PC-9 (cell line): ENCODE data around the gene KRT6B. TPM values are rescaled to one million over a fixed set of nuclear protein-coding genes. Genes with fewer than 3 reads are reported as not detected.

Experiments
- BruUV-seq: library from RNA; stranded (reverse); fragments of 400-500 nt; replicated peaks from 2 replicates; lab custom pipeline; 2021; lab: Mats Ljungman, UMichigan
- CTCF ChIA-PET: fragments of 300-600 bp; sonication (Branson Sonifier 250); formaldehyde crosslinking; loops from one replicate; lab custom pipeline; 2022; ENCODE audit warnings: antibody characterized with exemption; lab: Charles Lee
- POLR2A ChIA-PET: fragments of 300-600 bp; sonication (Branson Sonifier 250); formaldehyde crosslinking; loops from one replicate; lab custom pipeline; 2022; ENCODE audit warnings: antibody characterized with exemption; ENCODE audit not compliant: unreplicated experiment; lab: Charles Lee
- DNase-seq, 2 experiments: peaks; one replicate each; pipeline versions ENCODE4 v3.0.0 to v3.0.0-alpha.2; 2015 to 2022; ENCODE audit warnings: mixed read lengths in 1 of 2
- H2AFZ ChIP-seq: fragments of 200-600 bp; sonication (generic); 2 replicates; pipeline ENCODE4 v1.8.1; 2017; ENCODE audit warnings: antibody characterized with exemption
- H3F3A ChIP-seq: fragments of 200-600 bp; sonication (generic); 2 replicates; pipeline ENCODE4 v1.8.1; 2017; ENCODE audit warnings: antibody characterized with exemption, mild to moderate bottlenecking, low read depth; ENCODE audit not compliant: insufficient read depth
- H3K27ac ChIP-seq: fragments of 200-600 bp; sonication (generic); 2 replicates; pipeline ENCODE4 v1.6.1; 2016; ENCODE audit warnings: mixed run types
- H3K27me3 ChIP-seq: fragments of 200-600 bp; sonication (generic); 2 replicates; pipeline ENCODE4 v1.6.1; 2016; ENCODE audit warnings: low read depth, mixed run types; ENCODE audit not compliant: insufficient read depth
- H3K36me3 ChIP-seq: fragments of 200-600 bp; sonication (generic); 2 replicates; pipeline ENCODE4 v1.6.1; 2016; ENCODE audit warnings: low read depth, mixed run types
- H3K4me1 ChIP-seq: fragments of 200-600 bp; sonication (generic); replicated peaks from 2 replicates; pipeline ENCODE4 v1.6.1; 2016; ENCODE audit warnings: mixed run types; ENCODE audit not compliant: insufficient read depth
- H3K4me2 ChIP-seq: fragments of 200-600 bp; sonication (generic); 2 replicates; pipeline ENCODE4 v1.6.1; 2017; ENCODE audit warnings: mixed run types
- H3K4me3 ChIP-seq: fragments of 200-600 bp; sonication (generic); 2 replicates; pipeline ENCODE4 v1.6.1; 2016; ENCODE audit warnings: mixed run types
- H3K79me2 ChIP-seq: fragments of 200-600 bp; sonication (generic); 2 replicates; pipeline ENCODE4 v1.6.1; 2017; ENCODE audit warnings: low read depth, mixed run types
- H3K9me2 ChIP-seq: fragments of 200-600 bp; sonication (generic); 2 replicates; pipeline ENCODE4 v1.8.1; 2017; ENCODE audit warnings: mild to moderate bottlenecking; ENCODE audit not compliant: insufficient read depth
- H3K9me3 ChIP-seq: fragments of 200-600 bp; sonication (generic); 2 replicates; pipeline ENCODE4 v1.8.1; 2016; ENCODE audit warnings: low read depth; ENCODE audit not compliant: insufficient read depth
- H4K20me1 ChIP-seq: fragments of 200-600 bp; sonication (generic); 2 replicates; pipeline ENCODE4 v1.8.1; 2017; ENCODE audit not compliant: insufficient read depth
- EZH2 ChIP-seq: fragments of 200-600 bp; sonication (generic); IDR thresholded peaks from 2 replicates; pipeline ENCODE4 v1.8.0; 2017; ENCODE audit warnings: antibody characterized with exemption, low read depth
- intact Hi-C: fragments of 100-400 bp; cut with micrococcal nuclease; formaldehyde crosslinking; loops from one replicate; pipeline ENCODE4 v1.10.0; 2022; ENCODE audit not compliant: unreplicated experiment
- total RNA-seq: library from RNA; stranded (reverse); gene quantifications from 2 replicates; pipeline ENCODE4 v1.2.3, GENCODE V29; 2021
- TF ChIP-seq, protein P1 (sequence below): fragments of 200-600 bp; sonication (generic); conservative IDR thresholded peaks from 2 replicates; pipeline ENCODE4 v1.6.1; 2017; ENCODE audit warnings: mixed run types, antibody characterized with exemption, mild to moderate bottlenecking, moderate library complexity

Gene KRT6B
- total RNA-seq, 1 experiment from 2014 or later: 0.98 TPM

DNA sequence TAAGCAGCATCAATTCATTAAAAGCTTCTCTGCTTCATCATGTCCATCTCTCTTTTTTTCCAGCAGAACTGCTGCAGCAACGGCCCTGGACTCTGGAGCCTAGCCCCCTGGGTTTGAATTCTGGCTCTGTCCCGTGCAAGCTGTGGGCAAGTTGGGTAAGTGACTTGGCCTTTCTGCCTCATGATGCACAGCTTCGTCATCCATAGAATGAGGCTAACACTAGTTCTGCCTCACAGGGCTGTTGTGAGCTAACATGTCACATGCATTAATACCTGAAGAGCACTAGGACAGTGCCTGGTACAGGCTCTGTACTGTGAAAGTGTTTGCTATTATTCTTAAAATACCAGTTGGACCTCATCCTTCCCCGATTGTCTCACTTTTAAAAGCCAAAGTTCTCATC lies 50.0 kb downstream of the KRT6B start:
- Histone ChIP-seq H3K27ac (no peak overlapping the region), H3K4me2 (no peak overlapping the region), H3K27me3 (no peaks in the 10 kb centered on the region), H3K79me2 (no peaks in the 10 kb centered on the region), H4K20me1 (no peaks in the 10 kb centered on the region), H3K9me3 (no peaks in the 10 kb centered on the region), H3K9me2 (no peaks in the 10 kb centered on the region), H3K4me3 (no peak overlapping the region), H2AFZ (no peak overlapping the region), H3K36me3 (no peaks in the 10 kb centered on the region), H3F3A (no peaks in the 10 kb centered on the region), H3K4me1 (peaks cover 9% of the 10 kb centered on the region)
- no TSS peak for BruUV-seq
- ChIA-PET POLR2A (interaction anchor here (0.6 kb wide), 1 partner anchor 123 kb away, joined by 3 read pairs; no protein-coding TSS in a partner anchor), CTCF (interaction anchor here (0.5 kb wide), 1 partner anchor 258 kb away, joined by 6 read pairs; no protein-coding TSS in a partner anchor)
- intact Hi-C loops: no loop called here
- DNase-seq: no peak
- TF ChIP-seq, protein P1, sequence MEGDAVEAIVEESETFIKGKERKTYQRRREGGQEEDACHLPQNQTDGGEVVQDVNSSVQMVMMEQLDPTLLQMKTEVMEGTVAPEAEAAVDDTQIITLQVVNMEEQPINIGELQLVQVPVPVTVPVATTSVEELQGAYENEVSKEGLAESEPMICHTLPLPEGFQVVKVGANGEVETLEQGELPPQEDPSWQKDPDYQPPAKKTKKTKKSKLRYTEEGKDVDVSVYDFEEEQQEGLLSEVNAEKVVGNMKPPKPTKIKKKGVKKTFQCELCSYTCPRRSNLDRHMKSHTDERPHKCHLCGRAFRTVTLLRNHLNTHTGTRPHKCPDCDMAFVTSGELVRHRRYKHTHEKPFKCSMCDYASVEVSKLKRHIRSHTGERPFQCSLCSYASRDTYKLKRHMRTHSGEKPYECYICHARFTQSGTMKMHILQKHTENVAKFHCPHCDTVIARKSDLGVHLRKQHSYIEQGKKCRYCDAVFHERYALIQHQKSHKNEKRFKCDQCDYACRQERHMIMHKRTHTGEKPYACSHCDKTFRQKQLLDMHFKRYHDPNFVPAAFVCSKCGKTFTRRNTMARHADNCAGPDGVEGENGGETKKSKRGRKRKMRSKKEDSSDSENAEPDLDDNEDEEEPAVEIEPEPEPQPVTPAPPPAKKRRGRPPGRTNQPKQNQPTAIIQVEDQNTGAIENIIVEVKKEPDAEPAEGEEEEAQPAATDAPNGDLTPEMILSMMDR: no peak
- TF ChIP-seq EZH2: no peak

DNA sequence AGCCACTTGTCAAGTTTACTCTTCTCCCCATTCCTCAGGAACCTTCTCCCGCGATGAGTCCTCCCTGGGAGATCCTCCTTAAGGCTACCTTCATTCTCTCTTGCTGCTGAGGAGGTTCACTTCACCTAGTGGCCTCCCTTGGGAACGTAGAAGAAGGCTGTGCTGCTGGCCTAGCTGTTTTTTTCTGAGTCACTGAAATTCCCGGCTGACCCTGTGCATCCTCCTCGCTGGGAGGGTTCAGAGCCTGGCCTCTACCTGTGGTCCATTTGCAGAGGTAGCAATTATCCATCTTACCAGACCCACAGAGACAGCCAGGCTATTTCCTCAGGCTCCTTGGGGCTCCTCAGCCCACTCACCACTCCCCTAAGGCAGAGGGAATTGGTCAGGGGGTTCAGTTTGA lies 50.4 kb downstream of the KRT6B start:
- H3K36me3 ChIP-seq: no peaks in the 10 kb centered on the region
- ChIA-PET POLR2A (no interaction called here), CTCF (interaction anchor here (0.5 kb wide), 1 partner anchor 257 kb away, joined by 6 read pairs; no protein-coding TSS in a partner anchor)
- intact Hi-C loops: no loop called here
- no peak overlapping the region for H2AFZ ChIP-seq
- no peak for DNase-seq
- no TSS peak for BruUV-seq
- no peak overlapping the region for H3K4me3 ChIP-seq
- H3F3A ChIP-seq: no peaks in the 10 kb centered on the region
- H4K20me1 ChIP-seq: no peaks in the 10 kb centered on the region
- TF ChIP-seq EZH2: no peak
- TF ChIP-seq, protein P1: no peak
- peaks cover 9% of the 10 kb centered on the region for H3K4me1 ChIP-seq
- no peaks in the 10 kb centered on the region for H3K9me3 ChIP-seq
- H3K27me3 ChIP-seq: no peaks in the 10 kb centered on the region
- no peaks in the 10 kb centered on the region for H3K79me2 ChIP-seq
- no peaks in the 10 kb centered on the region for H3K9me2 ChIP-seq
- no peak overlapping the region for H3K27ac ChIP-seq
- H3K4me2 ChIP-seq: no peak overlapping the region

DNA sequence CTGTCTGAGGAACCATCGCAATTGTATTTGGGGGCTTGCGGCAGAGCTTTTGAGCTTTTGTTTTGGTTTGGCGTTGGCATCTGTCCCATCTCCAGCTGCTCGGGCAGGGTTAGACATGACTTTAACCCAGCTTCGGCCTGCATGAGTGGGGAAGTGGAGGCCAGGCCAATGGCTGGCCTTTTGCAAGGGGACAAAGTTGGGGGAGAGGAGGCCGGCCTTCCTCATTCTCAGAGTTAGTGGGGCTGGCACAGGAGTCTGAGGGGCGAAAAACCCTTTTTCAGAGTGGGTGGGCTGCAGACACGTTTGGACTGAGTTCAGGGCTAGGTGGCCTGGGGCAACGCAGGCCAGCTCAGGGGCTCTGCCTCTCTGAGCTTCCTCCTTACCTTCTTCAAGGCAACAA lies 51.0 kb downstream of the KRT6B start:
- Histone ChIP-seq H3F3A (no peaks in the 10 kb centered on the region), H3K4me3 (no peak overlapping the region), H3K9me2 (no peaks in the 10 kb centered on the region), H4K20me1 (no peaks in the 10 kb centered on the region), H3K27ac (no peak overlapping the region), H3K9me3 (no peaks in the 10 kb centered on the region), H3K27me3 (no peaks in the 10 kb centered on the region), H2AFZ (no peak overlapping the region), H3K4me1 (peaks cover 9% of the 10 kb centered on the region), H3K4me2 (no peak overlapping the region), H3K36me3 (no peaks in the 10 kb centered on the region), H3K79me2 (no peaks in the 10 kb centered on the region)
- intact Hi-C loops: no loop called here
- ChIA-PET POLR2A (interaction anchor here (0.6 kb wide), 1 partner anchor 119 kb away, joined by 7 read pairs; the partner anchor contains the start of gene KRT5), CTCF (no interaction called here)
- no peak for DNase-seq
- TF ChIP-seq, protein P1: no peak
- no peak for TF ChIP-seq EZH2
- BruUV-seq: no TSS peak
